Esophagus (tissue), 2 donors: ENCODE data around the gene FAM110D. TPM values are rescaled to one million over a fixed set of nuclear protein-coding genes. Genes with fewer than 3 reads are reported as not detected.
A peak's percentile ranks its signal among the peaks of the same experiment; 100 is the strongest.

ENCODE experiments used
- H3K27ac ChIP-seq, 2 donors: one replicate each; pipeline ENCODE4 v1.5.1; 2013; ENCODE audit warnings: low read depth in 2 of 2, mild to moderate bottlenecking in 2 of 2, inconsistent platforms in 1 of 2, low read length in 1 of 2, moderate library complexity in 1 of 2
- H3K27me3 ChIP-seq, 2 donors: one replicate each; pipeline ENCODE4 v1.6.1; 2013; ENCODE audit warnings: low read length in 2 of 2, control low read depth in 1 of 2, mild to moderate bottlenecking in 1 of 2; ENCODE audit not compliant: insufficient read depth in 2 of 2, control insufficient read depth in 1 of 2
- H3K36me3 ChIP-seq, 2 donors: one replicate each; pipeline ENCODE4 v1.6.1; 2013; ENCODE audit warnings: low read length in 1 of 2; ENCODE audit not compliant: control insufficient read depth in 2 of 2, insufficient read depth in 2 of 2
- H3K4me1 ChIP-seq, 2 donors: one replicate each; pipeline ENCODE4 v1.6.1; 2013; ENCODE audit warnings: low read length in 1 of 2; ENCODE audit not compliant: control insufficient read depth in 2 of 2, insufficient read depth in 2 of 2
- H3K4me3 ChIP-seq, 2 donors: one replicate each; pipeline ENCODE4 v1.5.1; 2013; ENCODE audit warnings: low read length in 2 of 2, mild to moderate bottlenecking in 2 of 2, low read depth in 1 of 2, moderate library complexity in 1 of 2
- H3K9me3 ChIP-seq, 2 donors: one replicate each; pipeline ENCODE4 v1.6.1; 2013; ENCODE audit warnings: mild to moderate bottlenecking in 2 of 2, low read depth in 1 of 2, low read length in 1 of 2, moderate library complexity in 1 of 2; ENCODE audit not compliant: control insufficient read depth in 2 of 2, insufficient read depth in 1 of 2
- WGBS, 2 donors: extraction: QIAGEN DNeasy Blood & Tissue Kit; methylation state at CpG; one replicate each; pipeline ENCODE4 v1.1.7; 2013; 5-methylcytosine and 5-hydroxymethylcytosine counted together
- polyA plus RNA-seq, 2 donors: library from polyadenylated mRNA; stranded (reverse); fragments of 200-250 nt; gene quantifications; one replicate each; pipeline ENCODE4 v1.2.3, GENCODE V29; 2013
- donor health status: healthy with polysubstance abuse.
- donor health status: Bipolar disorder and iron deficiency.

FAM110D gene
- polyA plus RNA-seq: 1 to 10 TPM in 1 of 2 donors, under 1 TPM in 1; 0.94 to 1.6 TPM

DNA sequence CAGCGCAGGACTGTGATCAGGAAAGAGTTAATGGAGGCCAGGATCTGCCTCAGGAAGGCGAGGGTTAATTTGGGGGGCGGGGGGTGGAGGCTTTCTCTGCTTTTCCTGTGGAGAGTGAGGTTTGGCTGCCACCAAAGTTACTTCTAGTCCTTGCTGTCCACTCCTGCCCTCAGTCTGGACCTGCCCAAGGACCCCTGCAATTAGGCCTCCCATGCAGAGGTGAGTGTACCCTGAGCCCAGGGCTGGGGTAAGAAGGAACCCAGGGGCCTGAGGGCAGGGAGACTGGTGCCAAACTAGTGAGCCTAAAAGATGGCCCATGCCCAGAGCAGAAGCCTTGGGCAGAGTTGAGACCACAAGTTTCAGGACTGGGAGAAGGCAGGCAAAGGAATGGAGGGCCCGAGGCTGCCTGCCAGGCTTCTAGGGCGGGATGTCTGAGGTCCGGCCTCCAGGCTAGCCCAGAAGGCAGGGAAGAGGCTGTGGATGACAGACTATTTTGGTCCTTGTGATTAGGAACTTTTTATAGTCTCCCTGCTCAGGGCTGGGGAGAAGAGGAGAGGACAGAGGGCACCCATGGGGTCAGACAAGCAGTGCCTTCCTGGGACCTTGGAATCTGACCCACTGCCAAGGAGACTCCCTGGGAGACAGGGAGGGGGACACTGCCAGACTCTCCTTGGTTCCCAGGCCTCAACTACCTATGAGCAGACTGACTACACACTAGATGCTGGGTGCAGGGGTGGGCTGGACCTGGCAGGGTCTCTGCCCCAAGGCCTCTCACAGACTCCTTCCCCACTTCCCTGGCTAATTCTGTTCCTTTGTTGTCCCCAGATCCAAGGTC lies at the start of gene FAM110D:
Gene FAM110D (plus strand): TSS at position 172 of the 835 bp plus-strand sequence. CDS start 2,213 bp downstream, outside the sequence.
- Histone ChIP-seq H3K4me1 (peaks cover 0 to 20% of the 10 kb centered on the region in 2 donors), H3K36me3 (no peaks in the 10 kb centered on the region), H3K4me3 (peak within 1 kb of the TSS; percentile 1 to 36), H3K27ac (peak within 1 kb of the TSS in 1 of 2 donors; percentile 14), H3K9me3 (no peaks in the 10 kb centered on the region), H3K27me3 (peaks cover 0 to 5% of the 10 kb centered on the region in 2 donors)
- 40 to 45% methylated on average over 6 of the region's 6 CpGs for WGBS, 2 donors

DNA sequence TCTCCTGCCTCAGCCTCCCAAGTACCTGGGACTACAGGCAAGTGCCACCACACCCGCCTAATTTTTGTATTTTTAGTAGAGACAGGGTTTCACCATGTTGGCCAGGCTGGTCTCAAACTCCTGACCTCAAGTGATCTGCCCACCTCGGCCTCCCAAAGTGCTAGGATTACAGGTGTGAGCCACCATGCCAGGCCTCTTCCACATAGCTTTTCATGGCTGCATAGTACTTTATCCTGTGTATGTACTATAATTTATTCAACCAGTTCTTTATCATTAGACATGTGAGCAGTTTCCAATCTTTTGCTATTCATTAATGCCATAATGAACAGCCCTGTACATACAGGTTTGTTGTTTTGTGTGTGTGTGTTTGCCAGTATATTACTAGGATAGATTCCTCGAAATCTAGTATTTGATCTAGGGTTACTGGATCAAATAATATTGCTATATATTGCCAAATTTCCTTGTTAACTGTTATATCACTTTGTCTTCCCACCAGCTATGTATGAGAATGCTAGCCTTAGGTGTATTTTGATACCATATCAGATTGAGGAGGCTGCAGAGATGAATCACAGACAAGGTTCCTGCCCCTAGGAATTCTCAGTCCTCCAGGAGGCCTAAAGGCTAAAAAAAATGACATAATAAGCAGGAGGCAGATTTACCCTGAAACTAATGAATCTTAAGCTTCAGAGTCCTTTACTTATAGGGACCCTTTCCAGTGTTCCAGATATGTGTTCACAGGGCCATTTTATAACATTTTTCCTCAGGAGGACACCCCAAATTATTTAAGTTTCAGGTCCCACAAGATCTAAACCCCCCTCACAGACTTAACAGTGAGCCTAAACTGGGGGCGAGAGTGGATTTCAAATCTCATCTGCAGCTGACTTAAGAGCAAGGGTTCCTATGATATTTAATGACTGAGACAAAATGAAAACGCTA lies 49.4 kb upstream of the FAM110D start:
- Histone ChIP-seq H3K4me3 (no peak overlapping the region), H3K27me3 (no peaks in the 10 kb centered on the region), H3K36me3 (peaks cover 2 to 3% of the 10 kb centered on the region in 2 donors), H3K9me3 (no peaks in the 10 kb centered on the region), H3K27ac (no peak overlapping the region), H3K4me1 (no peaks in the 10 kb centered on the region)
- 83 to 89% methylated on average over 5 of the region's 5 CpGs for WGBS, 2 donors

DNA sequence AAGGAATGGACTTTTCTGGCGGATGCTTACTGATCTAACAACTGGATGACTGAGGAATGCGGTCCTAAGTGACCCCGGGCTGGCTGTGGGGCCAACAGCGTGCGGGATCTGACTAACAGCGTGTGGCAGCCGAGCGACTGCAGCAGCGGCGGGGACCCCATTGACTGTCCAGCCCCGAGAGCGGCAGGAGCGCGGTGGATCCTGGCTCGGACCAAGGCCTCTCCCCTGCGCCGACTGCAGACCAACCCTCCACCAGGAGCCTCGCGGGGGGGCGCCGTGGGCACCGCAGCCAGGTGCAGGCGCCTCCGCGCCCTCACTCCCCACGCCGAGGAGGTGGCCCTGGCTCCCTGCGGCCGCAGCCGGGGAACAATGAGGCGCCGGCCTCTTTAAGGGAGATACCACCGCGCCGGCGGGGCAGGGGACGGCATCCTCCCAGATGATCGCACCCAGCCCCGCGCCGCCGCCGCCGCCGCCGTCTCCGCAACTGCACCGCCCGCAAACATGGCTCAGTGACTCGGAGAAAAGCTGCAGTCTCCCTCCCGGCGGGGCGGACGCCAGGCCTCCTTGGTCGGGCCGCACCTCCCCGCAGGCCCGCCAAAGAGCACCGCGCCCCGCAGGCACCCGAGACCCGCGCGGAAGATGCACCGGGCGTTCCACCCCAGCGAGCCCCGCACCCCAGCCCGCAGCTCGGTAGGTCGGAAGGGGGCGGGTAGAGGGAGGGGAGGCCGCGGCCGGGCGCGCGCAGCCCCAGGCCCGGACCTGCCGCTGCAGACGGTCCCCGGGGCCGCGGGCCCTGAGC lies 47.9 kb upstream of the FAM110D start:
- H3K4me1 ChIP-seq: no peaks in the 10 kb centered on the region
- peaks cover 2 to 3% of the 10 kb centered on the region in 2 donors for H3K36me3 ChIP-seq
- no peaks in the 10 kb centered on the region for H3K27me3 ChIP-seq
- 0 to 1% methylated on average over 71 to 85 of the region's 85 CpGs for WGBS, 2 donors
- H3K9me3 ChIP-seq: no peaks in the 10 kb centered on the region
- peak overlapping the region; percentile 87 to 89 for H3K4me3 ChIP-seq
- H3K27ac ChIP-seq: peak overlapping the region; percentile 92 to 95

DNA sequence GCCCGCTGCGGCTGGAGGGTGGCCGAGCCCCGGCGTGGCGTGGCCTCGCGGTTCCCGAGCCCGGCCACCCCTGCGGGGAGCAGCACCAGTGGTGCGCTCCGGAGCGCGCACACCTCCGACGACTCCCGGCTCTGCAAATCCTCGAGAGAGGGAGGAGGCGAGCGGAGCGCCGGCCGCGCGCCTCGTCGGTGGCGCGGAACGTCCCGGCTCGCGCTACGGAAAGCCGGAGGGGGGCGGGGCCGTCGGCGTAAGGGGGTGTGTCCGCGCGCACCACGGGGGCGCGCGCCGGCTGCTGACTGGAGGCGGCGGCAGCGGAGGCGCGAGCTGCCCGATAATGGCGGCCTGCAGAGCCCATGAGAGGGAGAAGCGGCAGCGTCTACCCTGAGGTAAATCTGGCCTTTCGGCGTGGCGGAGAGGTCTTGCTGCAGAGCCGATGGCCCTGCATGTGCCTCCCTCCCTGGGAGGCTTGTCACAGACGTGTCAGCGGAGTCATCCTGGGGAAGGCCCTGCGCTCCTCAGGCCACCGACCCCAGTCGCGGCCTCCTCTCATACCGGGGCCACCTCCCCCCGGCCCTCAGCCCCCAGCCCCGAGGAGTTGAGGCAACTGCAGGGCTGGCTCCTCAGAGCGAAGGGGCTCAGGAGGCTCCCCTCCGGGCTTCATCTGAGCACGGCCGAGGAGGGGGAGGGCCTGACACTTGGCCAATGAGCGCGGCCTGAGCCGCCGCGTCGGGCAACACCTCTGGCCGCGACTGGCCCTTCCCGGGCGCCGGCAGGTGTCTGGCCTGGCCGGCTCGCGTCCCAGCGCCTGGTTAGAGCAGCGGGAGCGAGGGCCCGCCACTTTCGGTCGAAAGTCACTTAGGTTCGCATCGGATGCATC lies 47.1 kb upstream of the FAM110D start, which contains the start of gene PDIK1L:
Gene PDIK1L (plus strand): TSS at position 295 of the 877 bp plus-strand sequence. CDS start 2,485 bp downstream, outside the sequence.
- 0 to 1% methylated on average over 75 to 96 of the region's 96 CpGs for WGBS, 2 donors
- no peaks in the 10 kb centered on the region for H3K4me1 ChIP-seq

DNA sequence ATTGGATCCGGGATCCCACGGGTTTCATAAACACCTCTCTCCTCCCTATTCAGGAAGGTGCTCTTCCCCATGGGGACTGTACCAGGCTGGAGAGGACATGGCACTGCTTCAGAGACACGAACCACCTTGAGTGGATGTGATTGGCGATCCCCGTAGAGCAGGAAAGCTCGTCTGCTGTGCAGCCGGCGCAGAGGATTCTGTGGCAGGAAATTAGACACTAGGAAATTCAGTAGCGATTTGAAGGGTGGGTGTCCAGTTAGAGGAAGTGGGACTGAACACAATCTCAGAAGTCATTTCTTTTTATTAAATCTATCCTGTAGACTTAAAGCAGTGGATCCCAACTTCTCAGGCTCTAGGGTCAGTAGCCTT lies 46.5 kb upstream of the FAM110D start:
- Histone ChIP-seq H3K27ac (peak overlapping the region; percentile 94 to 99), H3K4me1 (no peaks in the 10 kb centered on the region), H3K4me3 (peak overlapping the region; percentile 89 to 99), H3K9me3 (no peaks in the 10 kb centered on the region), H3K27me3 (no peaks in the 10 kb centered on the region), H3K36me3 (peaks cover 2 to 3% of the 10 kb centered on the region in 2 donors)
- 0 to 1% methylated on average over 9 of the region's 9 CpGs for WGBS, 2 donors

More for the DNA sequence above, 47.1 kb upstream of the FAM110D start, which contains the start of gene PDIK1L:
- H3K9me3 ChIP-seq: no peaks in the 10 kb centered on the region
- peak within 1 kb of the TSS; percentile 89 to 99 for H3K4me3 ChIP-seq
- no peaks in the 10 kb centered on the region for H3K27me3 ChIP-seq
- H3K36me3 ChIP-seq: peaks cover 2 to 3% of the 10 kb centered on the region in 2 donors
- H3K27ac ChIP-seq: peak within 1 kb of the TSS; percentile 95 to 99

DNA sequence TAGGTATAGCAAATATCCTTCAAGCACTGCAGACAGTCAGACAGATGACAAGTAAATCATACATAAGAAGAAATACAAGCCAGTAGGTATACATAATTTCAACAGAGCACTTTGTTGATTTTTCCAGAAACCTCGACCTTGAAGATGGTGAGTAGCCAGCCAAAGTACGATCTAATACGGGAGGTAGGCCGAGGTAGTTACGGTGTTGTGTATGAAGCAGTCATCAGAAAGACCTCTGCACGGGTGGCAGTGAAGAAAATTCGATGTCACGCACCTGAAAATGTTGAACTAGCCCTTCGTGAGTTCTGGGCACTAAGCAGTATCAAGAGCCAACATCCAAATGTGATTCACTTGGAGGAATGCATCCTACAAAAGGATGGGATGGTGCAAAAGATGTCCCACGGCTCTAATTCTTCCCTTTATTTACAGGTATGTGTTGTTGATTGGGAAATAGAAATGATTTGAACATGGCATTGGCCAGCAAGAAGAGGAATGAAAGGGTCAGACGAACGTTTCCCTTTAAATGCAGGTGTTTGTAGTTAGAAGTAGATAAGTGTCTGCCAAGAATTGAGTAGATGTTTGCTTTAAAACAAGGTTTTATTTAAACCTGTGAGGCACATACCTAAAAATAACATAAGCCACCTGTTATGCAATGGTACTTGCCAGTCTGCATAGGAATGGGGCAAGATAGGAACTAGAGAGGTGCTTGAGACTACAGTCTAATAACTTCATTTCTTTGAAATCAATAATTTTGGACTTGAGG lies 44.5 kb upstream of the FAM110D start:
- WGBS, 2 donors: 73 to 83% methylated on average over 12 of the region's 12 CpGs
- Histone ChIP-seq H3K27me3 (no peaks in the 10 kb centered on the region), H3K27ac (no peak overlapping the region), H3K4me1 (no peaks in the 10 kb centered on the region), H3K36me3 (peaks cover 2 to 3% of the 10 kb centered on the region in 2 donors), H3K9me3 (no peaks in the 10 kb centered on the region), H3K4me3 (no peak overlapping the region)

DNA sequence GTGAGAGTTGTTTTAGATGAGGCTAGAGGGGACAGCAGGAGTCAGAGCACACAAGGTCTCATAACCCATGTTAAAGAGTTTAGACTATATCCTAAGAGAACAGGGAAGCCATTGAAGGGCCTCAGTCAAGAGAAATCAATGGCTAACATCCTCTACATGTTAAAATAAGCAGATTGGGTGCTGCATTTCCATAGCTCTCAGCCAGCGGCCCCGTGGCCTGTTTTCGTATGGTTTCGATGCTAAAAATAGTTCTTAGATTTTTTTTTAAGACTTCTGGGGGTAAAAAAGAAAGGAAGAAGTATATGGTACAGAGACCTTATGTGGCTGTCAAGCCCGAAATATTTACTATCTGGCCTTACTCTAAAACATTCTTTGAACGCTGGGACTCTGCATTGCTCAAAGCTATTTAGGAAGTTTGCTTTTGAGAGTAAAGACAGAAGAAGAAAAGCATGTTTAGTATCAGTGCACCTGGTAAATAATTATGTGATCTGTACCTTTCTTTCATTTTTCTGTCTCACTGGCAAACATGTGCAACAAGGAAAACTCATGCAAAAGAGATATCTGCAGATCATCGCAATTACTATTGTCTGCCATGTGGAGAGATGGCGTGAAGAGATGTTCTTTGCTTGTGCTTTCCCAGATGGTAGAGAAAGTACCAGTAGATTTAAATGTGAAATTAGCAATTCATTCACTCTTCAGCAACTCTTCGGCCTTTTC lies 38.8 kb upstream of the FAM110D start:
- H3K4me3 ChIP-seq: no peak overlapping the region
- H3K27ac ChIP-seq: no peak overlapping the region
- H3K36me3 ChIP-seq: no peaks in the 10 kb centered on the region
- no peaks in the 10 kb centered on the region for H3K9me3 ChIP-seq
- H3K27me3 ChIP-seq: no peaks in the 10 kb centered on the region
- WGBS, 2 donors: 72 to 76% methylated on average over 9 of the region's 9 CpGs
- H3K4me1 ChIP-seq: no peaks in the 10 kb centered on the region
